Measurements from ENCODE around the gene IQSEC1. TPM values are rescaled to one million over a fixed set of nuclear protein-coding genes. Genes with fewer than 3 reads are reported as not detected.

The IQSEC1 gene
- total RNA-seq, 2 experiments from 2014 or later = 36.8 to 40.4 TPM

- intact Hi-C loops (cut with DNase I, micrococcal nuclease) = loop anchor here (5.0 kb wide), 2 partner anchors 34 to 84 kb away; no protein-coding TSS in a partner anchor
- ChIA-PET POLR2A (no interaction called here), CTCF (interaction anchor here (0.6 to 5.3 kb wide), 9 partner anchors 8 to 1275 kb away, joined by 3 to 28 read pairs (median 4); no protein-coding TSS in a partner anchor)
- no peak overlapping the region for H3K4me3 Mint-ChIP-seq
- H3K36me3 Mint-ChIP-seq (ENCODE audit: low read depth) = peaks cover 3% of the 10 kb centered on the region
- H3K4me1 Mint-ChIP-seq = peaks cover 32% of the 10 kb centered on the region
- no peaks in the 10 kb centered on the region for H3K27me3 Mint-ChIP-seq
- ATAC-seq (no peak), DNase-seq (no peak)
- peak overlapping the region; percentile 49 for H3K27ac Mint-ChIP-seq
- no peaks in the 10 kb centered on the region for H3K9me3 Mint-ChIP-seq (ENCODE audit: low read depth)
These were observed 91.6 kb downstream of the IQSEC1 start for GRCh38 chr3:12981306-12982275.

GRCh38 chr3:12980596-12981290 is 92.5 kb downstream of the IQSEC1 start:
- Mint-ChIP-seq H3K9me3 (ENCODE audit: low read depth) (no peaks in the 10 kb centered on the region), H3K36me3 (ENCODE audit: low read depth) (peaks cover 3% of the 10 kb centered on the region), H3K4me3 (no peak overlapping the region), H3K27me3 (no peaks in the 10 kb centered on the region), H3K27ac (no peak overlapping the region), H3K4me1 (peaks cover 32% of the 10 kb centered on the region)
- intact Hi-C loops (cut with DNase I, micrococcal nuclease) = loop anchor here (5.0 kb wide), 2 partner anchors 33 to 83 kb away; no protein-coding TSS in a partner anchor
- POLR2A ChIA-PET = no interaction called here
- no peak for ATAC-seq
- CTCF ChIA-PET = interaction anchor here (0.6 to 5.3 kb wide), 6 partner anchors 7 to 76 kb away, joined by 3 to 28 read pairs (median 4); no protein-coding TSS in a partner anchor
- DNase-seq = no peak

GRCh38 chr3:12979947-12980487 is 93.2 kb downstream of the IQSEC1 start:
- Mint-ChIP-seq H3K9me3 (ENCODE audit: low read depth) (no peaks in the 10 kb centered on the region), H3K27me3 (no peaks in the 10 kb centered on the region), H3K4me1 (peaks cover 32% of the 10 kb centered on the region), H3K4me3 (no peak overlapping the region), H3K36me3 (ENCODE audit: low read depth) (peaks cover 3% of the 10 kb centered on the region), H3K27ac (no peak overlapping the region)
- no peak for ATAC-seq
- POLR2A ChIA-PET = no interaction called here
- intact Hi-C loops (cut with DNase I, micrococcal nuclease) = loop anchor here (5.0 kb wide), 2 partner anchors 33 to 83 kb away; no protein-coding TSS in a partner anchor
- DNase-seq = no peak
- CTCF ChIA-PET = interaction anchor here (0.6 to 5.3 kb wide), 4 partner anchors 10 to 48 kb away, joined by 3 to 28 read pairs (median 3); no protein-coding TSS in a partner anchor

- Mint-ChIP-seq H3K27me3 (no peaks in the 10 kb centered on the region), H3K4me1 (peaks cover 30% of the 10 kb centered on the region), H3K27ac (peak overlapping the region; percentile 26), H3K4me3 (no peak overlapping the region), H3K9me3 (ENCODE audit: low read depth) (no peaks in the 10 kb centered on the region), H3K36me3 (ENCODE audit: low read depth) (peaks cover 5% of the 10 kb centered on the region)
- POLR2A ChIA-PET = no interaction called here
- intact Hi-C loops (cut with DNase I, micrococcal nuclease) = no loop called here
- CTCF ChIA-PET = interaction anchor here (0.6 to 5.3 kb wide), 4 partner anchors 10 to 47 kb away, joined by 3 to 28 read pairs (median 3); no protein-coding TSS in a partner anchor
- ATAC-seq = no peak
- DNase-seq = no peak
These were observed 93.9 kb downstream of the IQSEC1 start for GRCh38 chr3:12979151-12979946.

- CTCF ChIA-PET = no interaction called here
- Mint-ChIP-seq H3K36me3 (ENCODE audit: low read depth) (peaks cover 5% of the 10 kb centered on the region), H3K27ac (no peak overlapping the region), H3K9me3 (ENCODE audit: low read depth) (no peaks in the 10 kb centered on the region), H3K27me3 (no peaks in the 10 kb centered on the region), H3K4me1 (peaks cover 24% of the 10 kb centered on the region), H3K4me3 (no peak overlapping the region)
- DNase-seq (no peak), ATAC-seq (no peak)
- intact Hi-C loops (cut with DNase I, micrococcal nuclease) = no loop called here
- POLR2A ChIA-PET = no interaction called here
These were observed 94.5 kb downstream of the IQSEC1 start for GRCh38 chr3:12978682-12979081.

- Mint-ChIP-seq H3K27me3 (no peaks in the 10 kb centered on the region), H3K4me3 (no peak overlapping the region), H3K27ac (no peak overlapping the region), H3K36me3 (ENCODE audit: low read depth) (peaks cover 5% of the 10 kb centered on the region), H3K9me3 (ENCODE audit: low read depth) (no peaks in the 10 kb centered on the region), H3K4me1 (peaks cover 12% of the 10 kb centered on the region)
- intact Hi-C loops (cut with DNase I, micrococcal nuclease) = no loop called here
- ATAC-seq (no peak), DNase-seq (no peak)
- CTCF ChIA-PET = interaction anchor here (0.6 kb wide), 1 partner anchor 30 kb away, joined by 3 read pairs; no protein-coding TSS in a partner anchor
- POLR2A ChIA-PET = interaction anchor here (0.5 kb wide), 1 partner anchor 786 kb away, joined by 3 read pairs; no protein-coding TSS in a partner anchor
These were observed 96.0 kb downstream of the IQSEC1 start for GRCh38 chr3:12977117-12977808.

GRCh38 chr3:12975748-12976522 is 97.3 kb downstream of the IQSEC1 start:
- no peak for DNase-seq
- no peak for ATAC-seq
- intact Hi-C loops (cut with DNase I, micrococcal nuclease) = no loop called here
- Mint-ChIP-seq H3K4me3 (no peak overlapping the region), H3K4me1 (peaks cover 1% of the 10 kb centered on the region), H3K27me3 (no peaks in the 10 kb centered on the region), H3K36me3 (ENCODE audit: low read depth) (peaks cover 5% of the 10 kb centered on the region), H3K27ac (no peak overlapping the region), H3K9me3 (ENCODE audit: low read depth) (no peaks in the 10 kb centered on the region)
- ChIA-PET CTCF (interaction anchor here (0.9 to 4.4 kb wide), 3 partner anchors 7 to 19 kb away, joined by 3 to 23 read pairs (median 4); no protein-coding TSS in a partner anchor), POLR2A (no interaction called here)

- POLR2A ChIA-PET = no interaction called here
- intact Hi-C loops (cut with DNase I, micrococcal nuclease) = no loop called here
- Mint-ChIP-seq H3K27ac (no peak overlapping the region), H3K36me3 (ENCODE audit: low read depth) (peaks cover 5% of the 10 kb centered on the region), H3K4me1 (peaks cover 1% of the 10 kb centered on the region), H3K4me3 (no peak overlapping the region), H3K27me3 (no peaks in the 10 kb centered on the region), H3K9me3 (ENCODE audit: low read depth) (no peaks in the 10 kb centered on the region)
- CTCF ChIA-PET = interaction anchor here (0.9 to 4.4 kb wide), 3 partner anchors 8 to 20 kb away, joined by 3 to 23 read pairs (median 4); no protein-coding TSS in a partner anchor
- no peak for ATAC-seq
- no peak for DNase-seq
These were observed 98.4 kb downstream of the IQSEC1 start for GRCh38 chr3:12974819-12975218.

- CTCF ChIA-PET = interaction anchor here (4.4 kb wide), 1 partner anchor 9 kb away, joined by 23 read pairs; no protein-coding TSS in a partner anchor
These were observed 98.9 kb downstream of the IQSEC1 start for GRCh38 chr3:12974334-12974733.

More at GRCh38 chr3:12974334-12974733, 98.9 kb downstream of the IQSEC1 start:
- Mint-ChIP-seq H3K36me3 (ENCODE audit: low read depth) (peaks cover 3% of the 10 kb centered on the region), H3K27ac (no peak overlapping the region), H3K9me3 (ENCODE audit: low read depth) (no peaks in the 10 kb centered on the region), H3K4me1 (peaks cover 3% of the 10 kb centered on the region), H3K4me3 (no peak overlapping the region), H3K27me3 (no peaks in the 10 kb centered on the region)
- POLR2A ChIA-PET = no interaction called here
- no peak for DNase-seq
- no peak for ATAC-seq
- intact Hi-C loops (cut with DNase I, micrococcal nuclease) = no loop called here

Measured in activated CD4-positive, alpha-beta T cell treated with anti-CD3 and anti-CD28 coated beads for 36 hours (primary cell).